ENCODE results near the gene ZIC4.

Gene ZIC4

DNA sequence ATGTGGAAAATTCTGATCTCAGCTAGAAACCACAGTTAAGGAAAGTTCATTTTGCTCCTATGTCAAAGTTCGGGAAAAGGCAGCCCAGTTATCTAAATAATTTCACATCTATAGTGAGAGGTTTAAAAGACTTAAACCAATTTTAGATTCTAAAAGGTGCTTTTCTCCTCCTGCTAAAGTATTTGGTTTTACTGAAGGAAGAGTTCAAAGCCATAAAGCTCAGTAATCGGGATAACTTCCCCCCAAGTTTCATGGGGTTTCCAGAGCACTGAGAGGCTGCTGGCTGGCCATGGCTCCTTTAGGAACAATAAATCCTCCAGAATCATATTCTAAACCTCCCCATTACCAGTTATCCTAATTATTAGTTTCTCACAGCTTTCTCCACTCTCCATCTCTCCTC, 38.2 kb downstream of the ZIC4 start:
- DNase-seq, result no peak

GRCh38 chr3:147367676-147368075, 38.7 kb downstream of the ZIC4 start:
- no peak for DNase-seq

GRCh38 chr3:147365196-147366115, 40.9 kb downstream of the ZIC4 start:
- DNase-seq, result no peak

- no peak for DNase-seq
These were observed 41.6 kb downstream of the ZIC4 start for GRCh38 chr3:147364771-147365170.

DNA sequence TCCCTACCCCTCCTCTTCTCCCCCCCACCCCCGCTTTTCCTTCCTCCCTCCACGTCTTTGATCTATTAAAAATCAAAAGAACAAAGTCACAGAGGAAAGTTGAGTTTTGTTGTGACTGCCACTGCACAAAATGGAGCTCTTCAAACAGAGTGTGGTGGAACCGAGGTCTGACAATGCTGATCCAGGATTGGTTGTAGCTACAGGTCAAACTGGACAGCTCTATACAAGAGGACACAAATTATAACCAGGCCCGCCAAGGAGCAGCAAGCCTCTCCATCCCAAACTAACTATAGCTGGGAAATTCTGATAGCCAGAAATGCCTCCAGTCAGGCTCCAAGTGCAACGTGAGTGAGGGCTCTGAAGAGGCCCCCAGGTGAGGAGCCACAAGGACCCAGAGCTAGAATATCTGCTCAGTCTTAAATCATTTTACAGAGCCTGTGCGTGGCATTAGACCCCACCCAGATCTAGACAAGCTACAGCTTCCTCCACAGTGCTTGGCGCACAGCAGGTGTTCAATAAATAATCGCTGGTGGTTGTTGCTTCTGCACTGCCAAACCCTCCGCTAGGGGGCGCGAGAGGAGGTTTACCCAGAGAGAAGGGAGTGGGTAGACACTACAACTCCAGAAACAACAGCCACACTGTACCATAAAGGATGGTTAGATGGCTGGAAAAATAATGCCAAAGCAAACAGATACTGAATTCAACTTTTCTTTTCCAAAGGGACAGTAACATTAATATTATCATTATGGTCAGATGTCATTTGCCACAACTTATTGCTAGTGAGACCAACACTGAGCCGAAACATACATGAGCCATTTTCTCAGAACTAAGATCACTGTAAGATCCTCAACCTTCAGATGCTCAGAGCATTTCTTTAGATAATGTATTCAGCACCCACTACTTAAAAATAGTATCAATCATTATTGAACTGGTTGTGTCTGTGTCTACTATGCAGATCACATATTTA, 44.6 kb downstream of the ZIC4 start:
- peak; percentile 8 for DNase-seq

- DNase-seq, result peak; percentile 28
These were observed 45.5 kb downstream of the ZIC4 start for GRCh38 chr3:147360646-147361453.

- no peak for DNase-seq
These were observed 46.3 kb downstream of the ZIC4 start for GRCh38 chr3:147360051-147360439.

- DNase-seq, result no peak
These were observed 46.9 kb downstream of the ZIC4 start for GRCh38 chr3:147359177-147360050.

DNA sequence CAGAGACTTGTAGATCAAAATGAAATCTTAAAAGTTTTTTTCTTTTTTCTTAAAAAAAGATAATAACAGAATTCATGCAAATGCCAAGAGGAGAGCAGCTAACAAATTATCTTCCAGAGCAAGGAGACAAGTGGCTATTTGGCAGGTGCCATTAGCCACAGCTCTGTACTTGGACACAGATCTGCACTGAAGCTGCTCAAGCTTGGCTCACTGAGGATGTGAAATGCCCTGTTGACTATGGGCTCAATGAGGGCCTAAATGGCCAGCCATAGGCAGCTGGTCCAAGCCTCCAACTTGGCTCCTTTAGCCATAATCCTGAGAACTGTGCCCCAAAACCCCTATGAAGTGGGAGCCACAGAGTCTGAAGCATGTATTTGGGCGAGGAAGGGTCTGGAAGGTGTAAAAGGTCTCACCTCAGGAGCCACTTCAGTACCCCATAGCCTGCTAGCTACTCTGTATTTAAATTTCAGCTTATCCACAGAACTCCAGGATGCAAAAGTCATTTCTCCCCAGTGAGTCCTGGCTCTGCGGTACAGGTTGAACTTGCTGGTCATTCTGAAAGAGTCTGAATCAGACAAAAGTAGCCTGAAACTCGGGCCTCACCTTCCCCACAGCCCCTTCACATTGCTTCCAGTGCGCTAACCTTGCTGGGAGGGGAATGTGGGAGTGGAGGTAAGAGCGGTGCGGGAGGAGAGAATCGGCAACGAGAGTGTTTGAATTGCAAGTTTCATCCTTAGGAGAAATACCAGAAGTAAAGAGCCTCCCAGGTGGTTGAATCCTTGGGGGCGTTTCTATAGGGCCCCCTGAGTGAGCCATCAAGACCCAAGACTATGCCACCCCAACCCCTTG, 48.0 kb downstream of the ZIC4 start:
- no peak for DNase-seq

DNA sequence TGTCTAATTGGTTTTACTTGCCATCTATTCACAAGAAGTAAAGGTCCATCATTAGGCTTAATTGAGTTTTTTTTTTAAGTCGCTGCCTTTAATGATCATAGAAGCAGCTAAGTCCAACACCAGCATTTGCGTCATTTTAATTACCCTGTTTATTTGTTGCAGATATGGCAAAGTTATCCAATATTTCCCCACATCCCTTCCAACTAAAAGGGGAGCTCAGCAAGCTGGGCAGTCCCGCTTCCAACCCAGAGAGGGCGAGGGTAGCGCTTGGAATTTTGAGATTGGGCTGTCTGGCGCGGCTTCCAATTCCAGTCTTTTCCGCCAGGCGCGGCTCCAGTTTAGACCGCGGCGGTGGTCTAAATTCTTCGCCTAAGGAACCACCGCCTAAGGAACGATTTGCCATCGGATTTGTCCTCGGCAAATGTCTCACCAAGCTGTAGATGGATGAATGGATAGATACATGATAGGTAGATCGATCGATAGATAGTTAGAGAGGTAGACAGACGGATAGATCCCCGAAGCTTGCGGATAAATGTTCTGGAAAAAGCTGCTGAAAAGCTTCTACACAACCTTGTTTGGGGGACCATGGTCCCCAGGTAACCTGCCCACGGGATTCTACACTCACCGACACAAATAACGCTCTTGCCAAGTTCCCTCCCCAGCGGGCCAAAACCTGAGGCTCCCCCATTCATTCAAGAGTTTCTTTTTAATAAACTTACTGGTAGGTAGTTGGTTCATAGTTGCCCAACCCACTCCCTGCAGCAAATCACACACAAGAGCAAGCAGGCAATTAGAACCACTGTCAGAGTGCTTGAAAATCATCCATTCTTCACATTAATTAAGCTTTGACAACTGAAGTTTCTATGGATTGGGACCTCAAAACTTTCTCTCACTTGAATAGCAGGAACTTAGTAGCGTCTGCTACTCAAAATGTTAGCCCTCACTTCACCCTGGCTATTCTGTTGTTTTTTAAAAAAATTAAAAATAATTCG, 49.1 kb downstream of the ZIC4 start:
- DNase-seq, result no peak

DNA sequence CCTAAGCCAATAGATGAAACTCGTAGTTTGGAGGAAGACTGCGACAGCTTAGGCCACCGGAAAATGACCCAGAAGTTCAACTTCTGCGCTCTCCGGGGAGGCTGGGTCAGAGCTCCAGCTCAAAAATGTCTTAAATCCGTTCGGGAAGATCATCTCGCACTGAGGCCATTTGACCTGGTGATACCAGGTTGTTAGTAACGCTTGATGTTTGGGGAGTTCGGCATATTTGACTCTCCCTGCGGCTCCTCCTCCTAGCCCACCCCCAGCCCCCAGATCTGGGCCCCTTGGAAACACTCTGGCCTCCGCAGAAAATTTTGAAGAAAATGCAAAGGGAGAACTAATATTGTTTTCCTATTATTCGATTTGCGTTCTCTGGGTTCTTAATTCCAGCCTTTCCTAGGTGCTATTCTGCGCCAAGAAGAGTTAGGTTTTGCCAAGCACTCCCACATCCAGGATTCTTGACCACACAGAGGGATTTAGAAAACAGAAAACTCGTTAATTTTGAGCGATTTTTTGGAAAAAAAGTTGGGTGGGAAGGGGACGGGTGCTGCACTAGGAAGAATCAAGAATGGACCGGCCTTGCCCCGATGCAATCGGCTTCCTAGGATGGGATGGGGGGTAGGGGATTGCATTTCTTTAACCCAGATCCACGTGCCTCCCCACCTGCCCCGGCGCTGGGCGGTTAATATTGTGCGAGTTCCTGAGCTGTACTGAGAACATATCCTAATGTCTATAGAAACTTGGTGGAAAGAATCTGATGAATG, 50.0 kb downstream of the ZIC4 start:
- no peak for DNase-seq

DNA sequence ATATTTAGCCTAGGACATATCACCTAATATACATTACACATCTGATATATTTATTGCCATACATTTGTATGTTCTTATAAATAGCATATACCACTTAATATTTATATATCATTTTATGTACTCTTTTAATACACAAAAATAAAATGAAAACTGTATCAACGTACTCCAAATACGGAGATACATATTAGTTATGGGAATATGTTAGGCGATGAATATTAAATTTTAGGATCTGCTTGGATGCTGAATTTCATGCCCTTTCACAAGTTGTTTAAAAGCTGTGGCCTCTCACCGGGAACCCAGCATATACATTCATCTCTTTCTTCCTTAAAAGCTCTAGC, 50.6 kb downstream of the ZIC4 start:
- DNase-seq, result no peak

GRCh38 chr3:147355084-147355752, 51.1 kb downstream of the ZIC4 start:
- DNase-seq, result no peak

DNA sequence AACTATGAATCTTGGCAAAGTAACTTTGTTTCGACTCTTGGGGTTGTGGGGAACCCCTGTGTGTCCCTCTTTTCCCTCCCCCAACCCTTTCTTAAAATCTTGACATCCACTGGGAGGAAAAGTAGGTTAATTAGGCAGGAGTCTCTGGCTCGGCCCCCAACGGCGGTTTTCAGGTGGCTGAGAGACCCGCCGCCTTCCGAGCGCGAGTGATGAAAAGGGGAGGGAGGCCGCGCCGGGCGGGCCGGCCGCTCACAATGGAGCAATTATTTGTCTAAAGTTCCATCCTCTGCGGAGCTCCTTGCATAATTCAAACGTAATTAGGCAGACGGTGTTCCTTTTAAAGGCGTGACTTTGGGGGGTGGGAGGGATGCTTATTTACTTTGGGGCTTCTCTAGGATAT, 51.7 kb downstream of the ZIC4 start:
- DNase-seq, result no peak

DNA sequence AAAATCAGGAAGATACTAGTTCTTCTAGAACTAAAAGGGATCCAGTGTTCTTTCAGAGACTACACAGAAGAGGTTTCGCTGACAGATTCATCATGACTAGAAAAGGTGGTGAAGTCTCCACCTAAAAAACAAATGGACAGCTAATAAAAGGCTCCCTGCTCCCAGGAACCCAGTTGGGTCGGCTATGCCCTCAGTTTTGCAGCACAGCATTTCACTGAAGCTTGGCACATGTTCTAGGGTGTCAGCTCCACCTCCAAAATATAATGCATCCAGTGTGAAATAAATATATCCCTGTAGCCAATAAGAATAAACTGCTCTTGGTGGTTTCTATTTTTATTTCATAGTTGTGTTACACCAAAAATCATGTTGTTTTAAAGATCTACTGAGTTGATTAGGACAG, 55.0 kb downstream of the ZIC4 start:
- DNase-seq, result no peak

DNA sequence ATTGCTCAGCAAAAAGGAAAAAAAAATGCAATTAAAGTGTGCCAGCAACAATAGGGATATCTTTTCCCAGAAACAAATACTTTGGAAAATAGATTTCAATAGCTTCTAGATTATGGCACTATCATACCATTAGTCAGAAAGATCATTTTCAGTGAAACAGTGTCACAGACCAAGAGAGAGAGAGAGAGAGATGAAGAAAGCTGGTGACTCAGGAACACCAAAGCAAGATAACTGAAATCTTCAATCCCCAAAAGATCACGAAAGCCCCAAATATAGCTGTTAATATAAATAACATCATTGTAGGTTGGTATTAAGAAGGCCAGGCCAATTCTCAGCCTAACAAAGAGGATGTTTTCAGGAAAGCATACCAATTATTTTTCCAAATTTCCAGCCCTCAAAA, 57.4 kb downstream of the ZIC4 start:
- no peak for DNase-seq

DNA sequence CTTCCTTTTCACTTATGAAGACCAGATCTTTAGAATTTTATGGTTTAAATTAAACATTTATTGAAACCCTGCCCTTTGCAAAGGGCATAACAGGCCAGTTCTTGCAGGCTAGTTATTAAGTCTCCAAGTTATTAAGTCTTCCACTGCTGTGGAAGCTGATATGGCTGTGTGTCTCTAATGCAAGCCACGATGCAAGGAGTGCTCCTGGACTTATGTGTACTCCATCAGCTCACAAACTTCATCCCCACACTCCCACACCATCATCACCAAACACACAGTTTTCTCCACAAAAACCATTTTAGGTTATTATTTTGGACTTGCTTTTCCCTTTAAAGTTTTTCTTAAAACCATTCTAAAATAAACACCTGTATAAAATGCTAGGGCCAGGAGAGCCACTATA, 62.4 kb downstream of the ZIC4 start:
- DNase-seq, result no peak

GRCh38 chr3:147341727-147342126, 64.6 kb downstream of the ZIC4 start:
- no peak for DNase-seq

Measured in DMS 273 treated with DMSO at 0.1 percent for 48 hours (cell line).